HG02970 (cell line): ENCODE data around the gene NEK9.

Experiments
- ATAC-seq: cut with Tn5 transposase; IDR thresholded peaks from one replicate; pipeline ENCODE4 v1.9.1; 2021; ENCODE audit warnings: mild to moderate bottlenecking, moderate library complexity, moderate number of reproducible peaks; ENCODE audit not compliant: unreplicated experiment, low FRiP score

The NEK9 gene

GRCh38 chr14:75119056-75119455 is 7.8 kb downstream of the NEK9 start:
- ATAC-seq = no peak

DNA sequence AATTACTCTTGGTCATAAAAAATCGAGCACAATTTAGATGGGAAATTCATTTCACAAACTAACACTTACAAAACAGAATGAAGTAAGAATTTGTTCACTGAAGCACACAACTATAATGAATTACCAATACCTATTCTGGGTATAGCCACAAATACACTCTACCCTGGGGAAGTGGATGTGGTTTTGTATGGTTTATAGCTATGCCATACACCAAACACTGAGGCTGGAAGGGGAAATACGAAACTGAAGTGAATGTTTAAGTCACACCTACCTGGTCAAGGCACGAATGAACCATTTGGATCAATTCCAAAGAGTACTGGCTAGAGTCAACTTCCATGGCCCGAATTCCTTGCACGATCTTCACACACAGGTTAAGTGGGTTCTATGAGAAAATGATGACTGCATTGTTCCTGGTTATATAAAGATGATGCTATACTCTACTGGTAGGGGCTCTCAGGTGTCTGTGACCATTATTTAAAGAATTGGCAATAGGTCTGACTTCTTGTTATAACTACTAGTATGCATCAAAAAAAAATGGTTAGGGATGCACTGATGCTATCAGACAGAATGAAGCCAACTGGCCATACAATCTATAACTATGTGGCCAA is 12.8 kb downstream of the NEK9 start:
- no peak for ATAC-seq

DNA sequence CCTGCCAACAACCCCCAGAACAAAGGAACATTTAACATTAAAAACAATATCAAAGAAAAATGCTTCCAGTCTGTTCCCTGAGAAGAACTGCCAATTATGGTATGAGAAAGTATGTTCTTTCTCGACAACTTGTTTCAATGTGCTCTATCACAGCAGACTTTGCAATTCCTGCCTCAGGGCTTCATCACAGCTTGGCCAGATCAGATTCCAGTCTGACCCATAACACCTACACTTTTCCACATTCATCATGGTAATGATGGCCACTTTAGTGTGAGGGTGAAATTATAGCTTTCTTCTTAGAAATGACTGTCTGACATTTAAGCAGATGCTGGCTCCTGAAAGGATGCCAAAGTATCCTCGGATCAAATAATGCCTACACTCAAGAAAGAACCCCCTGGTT is 17.0 kb downstream of the NEK9 start:
- ATAC-seq = no peak

- no peak for ATAC-seq
Observed at GRCh38 chr14:75107186-75107585, 19.7 kb downstream of the NEK9 start.

- no peak for ATAC-seq
Observed at GRCh38 chr14:75101491-75101890, 25.4 kb downstream of the NEK9 start.

DNA sequence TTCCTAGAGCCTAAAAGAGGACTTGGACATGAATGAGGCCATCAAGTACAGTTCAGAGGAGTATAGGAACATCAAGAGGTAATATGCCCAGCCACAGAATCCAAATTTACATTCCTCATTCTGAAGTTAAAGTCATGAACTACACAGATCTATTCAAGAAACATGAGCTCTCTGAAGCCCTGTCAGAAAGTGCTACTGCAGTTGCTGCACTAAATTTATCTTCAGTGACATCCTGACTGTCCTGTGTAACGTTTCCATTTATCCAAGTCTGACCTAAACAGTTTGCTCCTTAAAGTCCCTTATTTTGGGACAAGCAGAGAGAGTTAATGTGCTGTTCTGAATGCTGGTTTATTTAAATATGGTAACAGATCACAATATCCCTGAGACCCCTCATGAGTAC is 28.2 kb downstream of the NEK9 start:
- ATAC-seq = no peak

GRCh38 chr14:75098212-75098611 is 28.6 kb downstream of the NEK9 start:
- ATAC-seq = no peak

DNA sequence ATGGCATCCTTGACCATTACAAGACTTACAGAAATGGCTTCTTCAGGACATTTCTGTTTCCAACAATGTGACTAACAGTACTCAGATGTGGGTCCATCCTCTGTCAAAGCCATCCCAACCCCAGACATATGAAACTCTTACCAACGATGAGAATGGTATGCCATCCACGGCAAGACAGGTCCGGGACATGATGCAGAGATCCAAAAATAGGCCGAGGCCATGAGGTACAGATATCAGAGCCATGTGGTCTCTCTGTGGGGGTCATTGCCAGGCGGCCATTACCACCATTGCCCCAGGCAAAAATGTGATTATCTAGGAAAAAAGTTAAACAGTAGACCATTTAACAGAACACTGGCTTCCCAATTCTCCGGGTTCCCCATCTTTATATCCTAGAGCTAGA is 29.9 kb downstream of the NEK9 start:
- ATAC-seq = no peak

DNA sequence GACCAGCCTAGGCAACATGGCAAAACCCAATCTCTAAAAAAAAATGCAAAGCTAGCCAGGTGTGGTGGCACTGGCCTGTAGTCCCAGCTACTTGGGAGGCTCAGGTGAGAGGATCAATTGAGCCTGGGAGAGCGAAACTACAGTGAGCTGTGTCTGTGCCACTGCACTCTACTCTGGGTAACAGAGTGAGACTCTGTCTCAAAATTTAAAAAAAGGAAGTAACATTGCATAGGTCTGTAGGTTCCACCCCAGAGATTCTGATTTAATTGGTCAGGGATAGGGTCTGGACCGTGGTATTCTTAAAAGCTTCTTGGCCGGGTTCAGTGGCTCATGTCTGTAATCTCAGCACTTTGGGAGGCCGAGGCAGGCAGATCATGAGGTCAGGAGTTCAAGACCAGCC is 31.2 kb downstream of the NEK9 start:
- ATAC-seq = no peak

- ATAC-seq = no peak
Observed at GRCh38 chr14:75094896-75095295, 32.0 kb downstream of the NEK9 start.

GRCh38 chr14:75092698-75093097 is 34.1 kb downstream of the NEK9 start:
- ATAC-seq = no peak

DNA sequence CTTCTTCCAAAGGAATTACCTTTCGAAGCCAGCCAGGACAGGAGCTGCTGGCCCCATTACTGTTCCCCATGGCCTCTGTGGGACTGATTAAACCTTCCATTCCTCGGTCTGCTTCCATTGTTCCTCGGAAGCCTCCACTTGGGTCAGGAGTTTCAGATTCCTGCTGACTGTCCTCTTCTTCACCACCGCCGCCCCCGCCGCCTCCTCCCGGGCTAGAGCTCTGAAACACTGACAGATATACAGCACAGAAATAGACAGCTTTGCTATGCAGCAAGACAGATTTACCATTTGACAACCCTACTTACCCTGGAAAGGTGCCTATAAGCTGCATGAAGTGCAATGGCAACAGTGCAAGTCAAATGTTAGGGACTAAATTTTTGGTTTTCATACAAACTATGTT is 35.6 kb downstream of the NEK9 start:
- ATAC-seq = no peak

DNA sequence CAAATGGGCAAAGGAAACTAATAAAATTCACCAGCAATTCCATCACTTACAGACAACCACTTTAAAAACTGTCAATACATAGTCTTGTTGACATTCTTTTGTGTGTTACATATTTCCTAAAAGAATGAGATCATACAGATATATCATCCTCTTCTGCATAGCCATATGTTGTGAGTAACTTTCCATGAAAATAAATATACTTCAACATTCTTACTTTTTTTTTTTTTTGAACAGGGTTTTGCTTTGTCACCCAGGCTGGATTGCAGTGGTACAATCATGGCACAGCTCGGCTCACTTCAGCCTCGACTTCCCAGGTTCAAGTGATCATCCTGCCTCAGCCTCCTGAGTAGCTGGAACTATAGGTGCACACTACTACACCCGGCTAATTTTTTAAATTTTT is 36.5 kb downstream of the NEK9 start:
- ATAC-seq = no peak

- ATAC-seq = no peak
Observed at GRCh38 chr14:75088566-75089373, 38.1 kb downstream of the NEK9 start.

DNA sequence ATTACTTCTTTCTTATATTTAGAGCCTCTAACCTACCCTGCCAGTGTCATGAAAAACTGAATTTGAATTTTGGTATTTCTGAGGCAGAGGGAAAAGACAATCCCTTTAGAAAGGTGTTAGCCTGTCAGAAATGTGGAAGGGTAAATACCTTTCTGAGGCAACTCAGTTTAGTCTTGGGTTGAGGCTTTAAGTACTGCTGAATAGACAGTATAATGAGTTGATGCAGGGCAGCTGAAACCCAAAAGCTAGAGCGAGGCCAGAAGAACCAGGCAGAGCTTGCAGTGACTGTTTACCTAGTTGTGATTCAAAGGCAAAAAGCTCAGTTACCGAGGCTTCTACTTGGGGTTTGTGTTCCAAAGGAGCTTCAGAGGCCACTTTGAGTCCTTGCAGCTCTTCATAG is 38.7 kb downstream of the NEK9 start:
- ATAC-seq = no peak

GRCh38 chr14:75084513-75084912 is 42.3 kb downstream of the NEK9 start:
- ATAC-seq = no peak

DNA sequence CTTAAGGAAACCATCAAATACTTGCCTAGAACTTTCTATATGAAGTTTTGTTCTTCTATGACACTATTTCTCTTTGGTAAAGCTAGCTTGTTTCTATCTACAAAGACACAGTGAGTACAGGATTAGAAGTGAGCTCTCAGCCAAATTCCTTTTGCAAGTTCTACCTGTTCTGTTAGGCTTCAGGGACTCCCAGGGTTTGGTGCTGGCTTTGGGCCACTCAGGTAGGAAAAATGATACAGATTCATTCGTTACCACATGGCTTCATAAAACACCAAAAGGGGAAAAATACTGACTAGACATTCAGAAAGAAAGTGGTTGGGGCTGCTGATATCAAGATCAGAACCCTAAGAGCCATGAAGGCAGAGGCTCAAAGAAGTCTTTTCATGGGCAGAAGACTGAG is 43.6 kb downstream of the NEK9 start:
- ATAC-seq = no peak

GRCh38 chr14:75081660-75082229 is 45.1 kb downstream of the NEK9 start:
- no peak for ATAC-seq

- no peak for ATAC-seq
Observed at GRCh38 chr14:75079521-75079920, 47.3 kb downstream of the NEK9 start.

DNA sequence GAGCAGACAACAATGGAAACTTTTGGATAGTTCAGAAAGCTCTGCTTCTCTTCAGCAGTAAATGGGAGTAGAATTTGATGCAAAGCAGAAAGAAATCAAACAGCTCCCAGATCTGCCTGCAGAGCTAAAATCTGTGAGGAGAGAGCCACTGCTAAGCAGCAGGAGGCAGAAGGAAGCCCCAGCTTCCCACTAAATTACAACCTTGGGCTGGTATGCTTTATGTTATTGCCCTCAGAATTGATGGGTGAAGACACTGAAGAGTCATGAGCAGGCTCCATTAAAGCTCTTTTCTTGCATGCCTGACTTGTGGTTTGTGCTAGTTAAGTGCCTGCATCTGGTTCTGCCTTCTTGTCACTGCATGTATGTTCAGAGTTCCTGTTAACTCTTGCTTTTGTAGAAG is 49.1 kb downstream of the NEK9 start:
- no peak for ATAC-seq

DNA sequence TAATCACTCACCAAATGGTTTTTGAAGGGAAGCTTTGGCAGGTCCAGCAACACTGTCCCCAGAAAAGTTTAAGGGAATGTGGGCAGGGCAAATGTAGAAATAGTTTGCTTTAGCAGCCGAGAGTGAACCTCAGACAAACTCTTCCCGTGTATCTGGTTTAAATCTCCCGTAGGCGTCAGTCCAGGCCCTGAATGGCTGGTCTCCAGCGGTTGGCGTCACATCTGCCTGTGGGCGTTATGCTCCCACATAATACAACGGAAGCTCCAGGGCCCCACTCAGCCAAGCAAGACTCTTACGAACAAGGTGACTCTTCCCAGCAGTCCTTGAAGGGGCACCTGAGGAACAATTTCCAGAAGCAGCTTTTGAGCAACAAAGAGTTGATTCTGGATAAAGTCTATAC is 56.5 kb downstream of the NEK9 start:
- no peak for ATAC-seq

GRCh38 chr14:75069811-75070145 is 57.1 kb downstream of the NEK9 start:
- no peak for ATAC-seq
